Inferior parietal cortex (tissue), 1 donor: ENCODE results near the gene PSKH1.
A peak's percentile ranks its signal among the peaks of the same experiment; 100 is the strongest.
"Not testable (repeated sequence)": the region's sequence is repeated elsewhere in the genome, so short reads cannot be mapped to it uniquely, and the experiment has no call there.

Source experiments
- DNase-seq: peaks from one replicate; pipeline ENCODE4 v3.0.0-alpha.2; 2016; ENCODE audit errors: extremely low spot score

PSKH1 gene

DNA sequence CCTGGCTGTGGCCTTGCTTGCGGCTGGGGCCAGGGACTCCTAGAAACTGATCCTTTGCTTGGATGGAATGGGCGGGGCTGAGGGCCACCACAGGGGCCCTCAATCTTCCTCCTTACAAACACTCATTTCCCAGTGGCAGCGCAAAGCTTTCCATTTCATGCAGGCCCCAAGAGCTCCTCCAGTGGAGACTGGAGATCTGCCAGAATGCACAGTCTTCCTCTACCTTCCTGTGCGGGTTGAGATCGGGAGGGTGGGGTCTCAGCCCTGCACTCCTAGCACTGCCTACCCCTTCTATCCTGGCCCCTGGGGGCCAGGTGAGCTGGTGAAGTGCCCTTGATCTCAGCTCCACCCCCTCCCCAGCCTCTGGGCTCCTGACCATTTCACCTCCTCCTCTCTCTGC, 6.7 kb upstream of the PSKH1 start:
- no peak for DNase-seq

GRCh38 chr16:67888331-67888730, 4.7 kb upstream of the PSKH1 start:
- DNase-seq: no peak

GRCh38 chr16:67892375-67892774, 679 bp upstream of the PSKH1 start:
- DNase-seq: no peak

GRCh38 chr16:67893743-67894399, 817 bp downstream of the PSKH1 start:
- no peak for DNase-seq

DNA sequence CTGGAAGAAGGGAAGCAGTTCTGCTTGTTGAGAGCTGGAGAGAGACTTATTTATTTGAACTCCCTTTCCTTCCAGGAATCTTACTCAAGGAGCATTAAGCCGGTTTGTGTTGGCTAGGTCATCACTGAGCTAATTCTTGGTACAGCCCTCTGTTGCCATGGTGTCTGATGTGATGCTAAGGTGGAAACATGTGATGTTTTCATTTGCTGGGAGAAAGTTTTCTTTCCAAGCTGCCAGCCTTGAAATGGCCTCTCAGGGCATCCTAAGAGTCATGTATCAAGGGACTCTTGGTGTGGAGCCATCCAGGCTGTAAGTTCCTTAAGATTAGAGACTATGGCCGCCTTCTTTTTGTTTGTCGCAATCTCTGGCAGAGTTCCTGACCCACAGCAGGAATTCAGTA, 4.2 kb downstream of the PSKH1 start:
- peak; percentile 24 for DNase-seq

- no peak for DNase-seq
Measured at GRCh38 chr16:67901734-67902133, 8.7 kb downstream of the PSKH1 start.

GRCh38 chr16:67902831-67903230, 9.8 kb downstream of the PSKH1 start:
- no peak for DNase-seq

DNA sequence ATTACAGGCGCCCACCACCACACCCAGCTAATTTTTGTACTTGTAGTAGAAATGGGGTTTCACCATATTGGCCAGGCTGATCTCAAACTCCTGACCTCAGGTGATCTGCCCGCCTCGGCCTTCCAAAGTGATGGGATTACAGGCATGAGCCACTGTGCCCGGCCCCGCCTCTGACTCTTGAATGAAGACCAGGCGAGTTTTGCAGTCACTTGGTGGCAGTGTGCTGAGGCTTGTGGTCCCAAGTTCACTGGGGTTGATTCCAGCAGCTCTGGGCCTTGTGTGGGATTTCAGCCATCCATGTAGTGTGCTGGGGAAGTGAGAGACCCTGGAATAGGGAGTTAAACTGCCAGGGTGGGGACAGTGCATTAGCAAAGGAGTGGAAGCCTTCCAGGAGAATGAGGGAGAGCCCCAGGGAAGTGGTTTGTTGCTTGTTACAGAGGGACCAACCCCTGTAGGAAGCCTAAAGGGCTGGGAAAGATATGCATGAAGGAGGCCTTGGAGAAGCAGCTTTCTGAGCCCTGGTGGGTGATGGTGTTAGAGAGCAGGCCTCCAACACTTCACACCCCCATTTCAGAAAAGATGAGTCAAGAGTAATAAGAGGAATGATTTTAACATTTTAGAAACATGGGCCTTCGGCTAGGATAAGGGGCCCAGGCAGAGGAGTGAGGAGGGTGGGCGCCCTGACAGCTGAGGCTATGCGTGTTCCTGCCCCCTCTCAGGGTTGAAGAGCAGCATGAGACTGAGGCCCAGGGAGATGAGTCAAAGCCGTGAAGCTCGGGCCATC, 14.5 kb downstream of the PSKH1 start:
- DNase-seq: no peak

- no peak for DNase-seq
Measured at GRCh38 chr16:67909056-67909742, 16.1 kb downstream of the PSKH1 start.

DNA sequence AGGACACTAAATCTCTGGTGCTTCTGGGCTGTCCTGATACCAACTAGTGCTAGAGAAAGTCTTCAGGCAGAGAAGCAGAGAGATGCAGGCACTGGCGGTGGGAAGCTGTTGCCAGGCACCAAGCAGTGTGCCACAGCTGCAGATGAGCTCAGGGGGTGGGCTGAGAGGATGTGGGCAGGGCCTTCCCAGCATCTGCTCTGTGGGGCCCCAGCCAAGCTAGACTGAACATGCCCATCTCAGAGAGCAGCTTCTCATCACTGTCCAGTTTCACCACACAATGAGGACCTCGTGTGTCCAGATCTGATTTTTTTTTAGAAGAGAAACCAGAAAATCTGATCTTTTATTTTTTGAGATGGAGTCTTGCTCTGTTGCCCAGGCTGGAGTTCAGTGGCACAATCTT, 17.1 kb downstream of the PSKH1 start:
- peak; percentile 73 for DNase-seq

DNA sequence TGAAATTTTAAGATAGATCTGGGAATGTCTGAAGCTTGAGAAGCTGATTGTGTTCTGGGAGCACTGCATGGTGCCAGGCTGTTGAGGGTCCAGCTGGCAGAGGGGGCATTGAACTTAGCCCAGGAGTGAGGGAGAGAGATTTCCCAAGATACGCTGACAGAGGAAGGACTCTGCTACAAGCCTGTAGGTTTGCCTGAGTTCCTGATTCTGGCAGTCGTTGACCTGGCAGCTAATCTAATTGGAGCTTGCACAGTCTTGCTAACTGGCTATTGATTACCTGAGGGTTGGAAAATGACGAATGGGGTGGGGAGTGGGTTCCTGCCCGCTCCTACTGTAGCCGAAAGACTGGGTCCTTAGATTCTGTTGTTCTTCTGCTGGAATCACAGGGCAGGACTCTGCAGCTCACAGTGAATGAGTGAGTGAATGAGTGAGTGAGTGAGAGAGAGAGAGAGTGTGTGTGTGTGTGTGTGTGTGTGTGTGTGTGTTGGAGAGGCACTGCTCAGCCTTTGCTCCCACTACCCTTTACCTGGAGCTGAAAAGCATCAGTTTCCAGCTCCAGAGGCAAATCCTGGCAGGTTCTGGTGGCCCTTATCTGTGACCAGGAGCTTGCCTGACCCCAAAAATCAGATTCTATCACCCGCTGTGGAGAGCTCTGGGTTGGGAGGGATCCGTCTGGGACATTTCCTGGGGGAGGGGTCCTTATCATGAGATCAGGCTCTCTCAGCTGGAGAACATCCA, 21.9 kb downstream of the PSKH1 start:
- no peak for DNase-seq

DNA sequence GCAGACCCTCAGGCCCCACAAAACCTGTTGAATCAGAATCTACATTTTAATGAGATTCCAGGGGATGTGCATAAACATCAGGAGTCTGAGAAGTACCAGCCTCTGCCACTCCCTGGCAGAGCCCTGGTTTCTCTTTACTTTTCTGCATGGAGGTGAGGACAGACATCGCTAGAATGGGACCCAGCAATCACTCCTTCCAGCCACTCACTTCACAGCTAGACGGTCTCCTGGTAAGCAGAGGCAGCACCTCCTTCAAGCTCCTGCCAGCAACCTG, 22.4 kb downstream of the PSKH1 start:
- not testable (repeated sequence) for DNase-seq

GRCh38 chr16:67915831-67916723, 23.0 kb downstream of the PSKH1 start:
- no peak for DNase-seq

- no peak for DNase-seq
Measured at GRCh38 chr16:67917140-67917851, 24.2 kb downstream of the PSKH1 start.

- peak; percentile 58 for DNase-seq
Measured at GRCh38 chr16:67917852-67918236, 24.8 kb downstream of the PSKH1 start.

DNA sequence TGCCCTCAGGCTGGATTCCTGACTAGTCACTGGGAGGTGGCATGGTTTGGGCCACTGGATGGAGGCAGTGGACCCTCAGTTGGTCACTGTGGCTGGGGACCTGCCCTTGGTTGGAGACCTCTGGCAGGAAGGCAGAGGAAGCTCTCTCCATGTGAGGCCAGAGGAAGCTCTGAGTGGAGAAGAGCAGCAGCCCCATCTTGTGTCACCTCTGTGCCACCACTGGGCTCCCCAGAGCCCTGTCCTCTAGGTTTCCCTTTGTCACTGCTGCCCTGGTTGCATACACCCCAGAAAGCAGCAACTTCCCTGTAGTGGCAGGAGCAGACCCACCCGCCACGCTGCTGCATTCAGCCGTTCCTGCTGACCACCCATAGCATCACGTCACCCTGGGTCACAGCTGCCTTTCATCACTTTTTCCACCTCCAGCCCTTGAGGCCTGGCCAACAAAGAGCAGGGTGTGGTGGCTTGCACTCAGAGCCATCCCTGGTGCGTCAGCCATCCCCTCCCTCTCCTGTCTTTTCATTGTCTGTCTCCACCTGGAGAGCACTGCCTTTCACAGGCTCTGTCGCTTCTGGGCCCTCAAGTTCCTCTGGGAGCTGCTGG, 26.7 kb downstream of the PSKH1 start:
- DNase-seq: no peak

DNA sequence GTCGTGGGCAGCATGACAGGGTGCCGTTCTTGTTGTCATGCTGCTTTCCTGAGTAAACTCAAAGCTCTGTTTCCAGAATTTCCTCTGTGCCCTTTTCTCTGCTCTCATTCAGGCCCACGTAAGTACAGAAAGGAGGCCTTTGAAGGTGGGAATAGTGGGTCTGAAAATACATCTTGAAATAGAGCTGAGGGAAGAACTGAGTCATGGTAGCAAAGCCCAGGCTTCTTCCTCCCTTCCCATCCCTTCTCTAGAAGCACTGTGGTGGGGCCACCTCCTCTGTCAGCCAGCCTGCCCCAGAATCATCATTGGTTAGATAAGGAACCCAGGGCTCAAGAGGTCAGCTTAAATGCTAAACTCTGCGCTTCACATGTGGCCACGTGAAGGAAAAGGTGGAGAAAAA, 29.2 kb downstream of the PSKH1 start:
- no peak for DNase-seq

GRCh38 chr16:67922740-67923139, 29.7 kb downstream of the PSKH1 start:
- no peak for DNase-seq

DNA sequence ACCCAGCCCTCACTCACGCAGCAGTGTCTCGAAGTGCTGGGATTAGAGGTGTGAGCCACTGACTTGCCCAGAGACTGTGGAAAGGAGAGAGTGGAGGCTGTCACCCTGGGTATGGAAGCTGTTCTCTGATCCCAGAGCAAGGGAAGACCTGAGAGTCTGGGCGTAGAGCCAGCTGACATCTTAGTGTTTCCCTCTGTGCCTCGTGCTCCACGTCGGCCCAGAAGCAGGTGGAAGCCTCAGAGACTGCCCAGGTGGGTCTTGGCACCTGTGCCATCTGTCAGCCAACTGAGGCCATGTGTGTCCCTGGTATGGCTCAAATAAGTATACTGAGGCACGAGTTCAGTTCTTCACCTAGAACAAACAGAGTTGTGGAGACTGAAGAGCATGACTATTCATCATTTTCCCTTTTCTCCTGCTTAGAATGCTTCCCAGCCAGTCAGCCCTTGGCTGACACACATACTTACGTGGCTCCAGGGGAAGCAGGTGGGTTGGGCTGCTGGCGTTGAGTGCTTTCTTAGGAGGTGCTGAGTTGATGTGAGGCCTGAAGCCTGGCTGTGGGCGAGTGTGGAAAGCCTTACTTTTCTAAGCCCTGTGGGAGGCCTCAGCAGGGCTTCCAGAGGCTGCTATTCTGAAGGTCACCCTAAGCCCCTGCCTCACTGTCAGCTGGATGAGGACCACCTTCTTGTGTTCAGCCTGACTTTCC, 30.5 kb downstream of the PSKH1 start:
- DNase-seq: peak; percentile 33
